ENCODE measurements around the gene PAK1.
"Not testable (repeated sequence)": the region's sequence is repeated elsewhere in the genome, so short reads cannot be mapped to it uniquely, and the experiment has no call there.

Gene PAK1

GRCh38 chr11:77303328-77303727 is 170.6 kb downstream of the PAK1 start:
- DNase-seq (ENCODE audit: low spot score) = no peak

- no peak for DNase-seq (ENCODE audit: low spot score)
These were observed 171.1 kb downstream of the PAK1 start for GRCh38 chr11:77302752-77303151.

GRCh38 chr11:77301510-77301909 is 172.4 kb downstream of the PAK1 start, which contains the start of gene GDPD4:
TSS of gene GDPD4 (minus strand) at chr11:77301686. CDS start at chr11:77285137, 16,549 bp downstream.
- DNase-seq (ENCODE audit: low spot score) = no peak

- no peak for DNase-seq (ENCODE audit: low spot score)
These were observed 173.2 kb downstream of the PAK1 start for GRCh38 chr11:77300695-77301094.

- DNase-seq (ENCODE audit: low spot score) = not testable (repeated sequence)
These were observed 173.9 kb downstream of the PAK1 start for GRCh38 chr11:77300028-77300427.

GRCh38 chr11:77299528-77299993 is 174.3 kb downstream of the PAK1 start:
- no peak for DNase-seq (ENCODE audit: low spot score)

GRCh38 chr11:77294040-77294439 is 179.9 kb downstream of the PAK1 start:
- DNase-seq (ENCODE audit: low spot score) = no peak

GRCh38 chr11:77289737-77290136 is 184.2 kb downstream of the PAK1 start:
- no peak for DNase-seq (ENCODE audit: low spot score)

GRCh38 chr11:77287615-77288273 is 186.2 kb downstream of the PAK1 start:
- DNase-seq (ENCODE audit: low spot score) = no peak

- no peak for DNase-seq (ENCODE audit: low spot score)
These were observed 186.8 kb downstream of the PAK1 start for GRCh38 chr11:77287136-77287535.

GRCh38 chr11:77284476-77285468 is 189.1 kb downstream of the PAK1 start:
- no peak for DNase-seq (ENCODE audit: low spot score)

- no peak for DNase-seq (ENCODE audit: low spot score)
These were observed 190.8 kb downstream of the PAK1 start for GRCh38 chr11:77283101-77283500.

GRCh38 chr11:77278595-77279506 is 195.0 kb downstream of the PAK1 start:
- DNase-seq (ENCODE audit: low spot score) = no peak

GRCh38 chr11:77276271-77276670 is 197.6 kb downstream of the PAK1 start:
- DNase-seq (ENCODE audit: low spot score) = no peak
